Measurements from ENCODE around the gene CDC42BPB.

Gene CDC42BPB

DNA sequence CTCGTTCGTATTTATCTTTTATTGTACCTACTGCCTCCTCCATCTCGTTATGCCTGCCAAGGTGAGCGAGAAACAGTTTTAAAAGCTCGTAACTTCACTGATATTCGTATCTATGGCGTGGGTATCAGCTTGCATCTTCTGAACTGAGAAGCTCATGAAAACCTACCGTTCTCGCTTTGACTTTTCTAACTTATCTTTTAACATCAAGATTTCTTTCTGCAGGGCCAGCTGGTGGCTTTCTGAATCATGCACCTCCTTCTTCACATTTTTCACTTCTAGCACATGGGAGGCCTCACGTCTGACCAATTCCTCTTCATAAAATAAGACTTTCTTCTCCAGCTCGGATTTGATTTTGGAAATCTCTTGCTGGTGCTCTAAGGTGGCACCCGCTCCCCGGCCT, 89.0 kb downstream of the CDC42BPB start:
- no peak for DNase-seq (ENCODE audit: low spot score)
- Mint-ChIP-seq H3K4me3 (no peak overlapping the region), H3K27me3 (ENCODE audit: low read depth) (no peaks in the 10 kb centered on the region), H3K27ac (no peak overlapping the region), H3K4me1 (ENCODE audit: low read depth) (no peaks in the 10 kb centered on the region), H3K36me3 (ENCODE audit: low read depth) (no peaks in the 10 kb centered on the region), H3K9me3 (no peaks in the 10 kb centered on the region)

DNA sequence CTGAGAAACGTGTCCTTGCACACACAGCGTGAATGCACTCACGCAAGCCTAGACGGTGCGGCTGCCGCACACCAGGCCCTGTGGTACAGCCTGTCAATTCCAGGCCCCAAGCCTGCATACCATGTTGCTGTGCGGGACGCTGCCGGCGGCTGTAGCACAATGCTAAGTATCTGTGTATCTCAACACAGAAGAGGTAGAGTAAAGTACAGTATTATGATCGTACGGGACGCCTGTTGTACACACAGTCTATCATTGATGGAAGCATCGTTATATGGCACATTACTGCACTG, 89.9 kb downstream of the CDC42BPB start:
- no peaks in the 10 kb centered on the region for H3K9me3 Mint-ChIP-seq
- no peak overlapping the region for H3K4me3 Mint-ChIP-seq
- H3K27me3 Mint-ChIP-seq (ENCODE audit: low read depth), result no peaks in the 10 kb centered on the region
- H3K36me3 Mint-ChIP-seq (ENCODE audit: low read depth), result no peaks in the 10 kb centered on the region
- no peaks in the 10 kb centered on the region for H3K4me1 Mint-ChIP-seq (ENCODE audit: low read depth)
- DNase-seq (ENCODE audit: low spot score), result no peak
- H3K27ac Mint-ChIP-seq, result no peak overlapping the region

DNA sequence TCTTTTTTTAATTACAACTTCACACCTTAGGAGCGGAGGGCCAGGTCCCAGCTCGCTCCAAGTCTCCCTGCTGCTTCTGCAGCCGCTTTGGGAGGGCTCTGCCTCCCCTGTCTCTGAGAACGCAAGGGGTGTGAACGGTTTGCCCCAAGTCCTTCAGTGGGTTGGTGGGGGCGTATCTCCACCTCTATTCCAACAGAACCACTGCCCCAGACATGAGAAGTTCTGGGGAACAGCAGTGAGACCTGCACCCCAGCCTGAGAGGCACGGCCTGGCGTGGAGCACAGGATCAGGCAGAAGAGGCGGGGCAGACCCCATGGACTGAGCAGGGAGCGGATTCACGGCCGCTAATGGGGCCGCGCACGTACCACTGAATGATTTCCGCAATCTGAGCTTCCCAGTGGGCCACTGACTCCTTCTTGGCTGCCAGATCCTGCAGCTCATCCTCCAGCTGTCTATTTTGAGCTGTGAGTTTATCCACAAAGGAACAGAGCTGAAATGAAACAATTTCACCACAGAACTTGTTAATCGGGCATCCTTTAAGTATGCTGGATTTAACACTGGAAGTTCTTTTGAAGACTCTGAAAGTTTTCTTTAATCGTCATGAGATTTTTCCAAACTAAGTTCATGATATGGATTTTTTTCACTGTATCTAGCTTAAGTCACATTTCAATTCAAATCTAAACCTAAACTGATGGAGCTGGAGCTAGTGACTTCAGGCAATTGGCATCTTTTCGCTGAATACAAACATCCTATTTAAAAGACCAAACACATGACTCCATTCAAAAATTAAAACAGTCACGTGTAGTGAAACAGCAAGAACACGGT, 90.5 kb downstream of the CDC42BPB start:
- Mint-ChIP-seq H3K4me1 (ENCODE audit: low read depth) (no peaks in the 10 kb centered on the region), H3K27me3 (ENCODE audit: low read depth) (no peaks in the 10 kb centered on the region), H3K27ac (no peak overlapping the region), H3K36me3 (ENCODE audit: low read depth) (no peaks in the 10 kb centered on the region), H3K4me3 (no peak overlapping the region), H3K9me3 (no peaks in the 10 kb centered on the region)
- no peak for DNase-seq (ENCODE audit: low spot score)

DNA sequence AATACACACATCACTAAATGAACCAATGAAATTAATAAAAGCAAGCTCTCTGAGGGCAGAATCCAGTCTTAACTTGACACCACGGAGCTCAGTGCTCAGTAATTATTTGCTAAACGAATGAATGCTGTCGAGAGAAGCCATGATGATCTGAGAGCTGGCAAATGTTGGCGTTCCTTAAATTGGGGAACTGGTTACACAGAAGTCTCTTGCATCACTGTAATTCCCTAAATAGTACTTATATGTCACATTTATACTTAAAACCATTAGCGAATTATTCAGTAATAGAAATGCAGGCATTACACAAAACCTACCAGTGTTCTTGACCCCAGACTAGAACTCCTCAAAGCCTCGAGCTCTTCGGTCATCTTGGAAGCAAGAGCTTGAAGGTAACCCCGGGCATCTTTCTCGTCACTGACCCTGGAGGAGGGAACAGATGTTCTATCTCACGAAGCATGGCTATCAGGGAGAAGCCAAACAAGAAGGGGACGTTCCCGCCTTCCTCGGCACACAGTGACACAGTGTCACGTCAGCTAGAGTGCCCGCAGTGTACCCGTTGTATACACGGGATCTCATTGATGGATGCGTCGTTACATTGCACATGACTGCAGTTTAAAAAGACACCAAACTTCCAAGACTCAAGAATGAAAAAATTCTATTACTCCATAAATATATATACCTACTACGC, 91.2 kb downstream of the CDC42BPB start:
- Mint-ChIP-seq H3K27me3 (ENCODE audit: low read depth) (no peaks in the 10 kb centered on the region), H3K4me3 (no peak overlapping the region), H3K4me1 (ENCODE audit: low read depth) (no peaks in the 10 kb centered on the region), H3K9me3 (no peaks in the 10 kb centered on the region), H3K36me3 (ENCODE audit: low read depth) (no peaks in the 10 kb centered on the region), H3K27ac (no peak overlapping the region)
- DNase-seq (ENCODE audit: low spot score), result no peak

DNA sequence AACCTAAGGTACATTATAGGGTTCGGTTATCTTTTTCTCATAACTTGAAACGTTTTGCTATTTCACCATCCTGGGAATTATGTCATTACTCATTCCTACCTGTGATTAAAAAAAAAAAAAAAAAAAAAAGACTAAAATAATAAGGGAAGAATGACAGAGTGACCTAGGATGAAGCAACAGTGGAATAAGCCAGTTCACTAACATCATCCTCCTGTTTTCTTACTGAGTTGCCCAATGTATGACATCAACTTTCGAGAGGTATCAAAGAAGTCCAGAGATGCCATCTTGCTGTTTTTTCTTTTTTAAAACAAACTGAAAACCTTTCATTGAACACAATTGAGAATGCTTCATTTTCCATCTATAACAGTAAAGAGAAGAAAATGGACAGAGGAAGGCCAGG, 92.1 kb downstream of the CDC42BPB start:
- H3K36me3 Mint-ChIP-seq (ENCODE audit: low read depth), result no peaks in the 10 kb centered on the region
- DNase-seq (ENCODE audit: low spot score), result no peak
- H3K9me3 Mint-ChIP-seq, result no peaks in the 10 kb centered on the region
- no peaks in the 10 kb centered on the region for H3K4me1 Mint-ChIP-seq (ENCODE audit: low read depth)
- no peaks in the 10 kb centered on the region for H3K27me3 Mint-ChIP-seq (ENCODE audit: low read depth)
- no peak overlapping the region for H3K27ac Mint-ChIP-seq
- no peak overlapping the region for H3K4me3 Mint-ChIP-seq

DNA sequence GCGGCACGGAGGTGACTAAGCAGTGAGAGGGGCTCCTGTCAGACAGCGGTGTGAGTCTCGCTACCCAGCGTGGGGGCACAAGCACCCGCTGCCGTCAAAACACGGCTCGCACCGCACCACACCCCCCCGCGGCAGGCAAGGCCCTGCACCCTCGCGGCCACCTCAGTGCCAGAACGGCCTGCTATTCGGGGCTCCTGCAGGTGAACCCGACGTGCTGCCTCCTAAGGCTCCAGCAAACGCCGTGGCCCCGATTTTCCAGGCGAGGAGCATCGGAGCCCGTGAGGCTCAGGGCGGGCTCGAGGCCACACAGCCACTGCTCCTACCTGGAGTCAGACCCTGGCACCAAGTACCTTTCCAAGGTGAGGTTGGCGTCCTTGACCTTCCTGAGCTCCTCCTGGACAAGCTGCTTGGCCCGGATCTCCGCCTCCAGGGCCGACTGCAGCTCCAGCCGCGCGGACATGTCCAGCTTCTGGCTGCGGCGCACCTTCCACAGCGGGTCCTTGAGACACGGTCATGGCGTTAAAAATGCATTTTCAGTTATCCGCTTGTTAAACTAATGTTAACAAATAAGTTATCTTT, 93.1 kb downstream of the CDC42BPB start:
- Mint-ChIP-seq H3K27me3 (ENCODE audit: low read depth) (peaks cover 2% of the 10 kb centered on the region), H3K4me1 (ENCODE audit: low read depth) (no peaks in the 10 kb centered on the region), H3K9me3 (no peaks in the 10 kb centered on the region), H3K27ac (no peak overlapping the region), H3K36me3 (ENCODE audit: low read depth) (no peaks in the 10 kb centered on the region), H3K4me3 (no peak overlapping the region)
- DNase-seq (ENCODE audit: low spot score), result no peak

DNA sequence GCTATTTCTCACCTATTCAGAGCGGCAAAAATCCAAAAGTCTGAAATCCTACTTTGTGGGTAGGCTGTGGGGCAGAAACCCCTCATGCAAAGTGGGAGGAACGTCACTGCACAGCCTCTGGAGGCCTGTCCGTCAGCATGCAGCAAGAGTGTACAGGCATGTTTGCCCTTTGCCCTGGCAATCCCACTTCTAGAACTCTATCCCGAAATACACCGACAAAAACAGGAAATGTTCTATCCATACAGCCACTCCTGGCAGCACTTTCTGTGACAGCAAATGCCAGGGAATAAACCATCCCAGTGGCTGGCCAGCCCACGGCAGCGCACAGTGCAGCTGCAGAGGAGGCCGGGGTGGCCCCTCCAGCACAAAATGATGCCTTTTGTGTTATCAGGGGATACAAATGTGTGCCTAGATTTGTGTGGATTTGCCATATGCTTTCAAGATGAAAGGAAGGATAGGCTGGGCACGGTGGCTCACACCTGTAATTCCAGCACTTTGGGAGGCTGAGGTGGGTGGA, 95.2 kb downstream of the CDC42BPB start:
- no peaks in the 10 kb centered on the region for H3K9me3 Mint-ChIP-seq
- no peaks in the 10 kb centered on the region for H3K4me1 Mint-ChIP-seq (ENCODE audit: low read depth)
- H3K27ac Mint-ChIP-seq, result no peak overlapping the region
- DNase-seq (ENCODE audit: low spot score), result no peak
- peaks cover 2% of the 10 kb centered on the region for H3K27me3 Mint-ChIP-seq (ENCODE audit: low read depth)
- no peak overlapping the region for H3K4me3 Mint-ChIP-seq
- H3K36me3 Mint-ChIP-seq (ENCODE audit: low read depth), result no peaks in the 10 kb centered on the region

DNA sequence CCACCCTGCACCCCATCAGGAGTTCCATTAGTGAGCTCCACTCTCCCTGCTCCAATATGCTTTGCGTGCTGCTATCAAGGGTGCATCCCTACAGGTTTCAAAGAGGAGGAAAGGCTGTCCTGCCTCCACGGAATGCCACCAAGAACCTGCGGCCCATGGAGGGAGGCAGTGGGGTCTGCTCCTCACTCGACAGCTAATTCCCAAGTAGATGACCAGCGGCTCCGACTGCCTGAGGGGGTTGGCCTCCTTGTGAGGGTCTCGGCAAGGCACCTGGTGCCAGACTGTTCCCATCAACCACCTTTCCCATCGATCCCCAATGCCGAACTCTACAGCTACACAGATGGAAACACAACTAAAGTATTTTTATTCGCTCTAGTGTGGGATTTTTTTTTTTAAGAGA, 98.9 kb downstream of the CDC42BPB start:
- no peak for DNase-seq (ENCODE audit: low spot score)
- H3K36me3 Mint-ChIP-seq (ENCODE audit: low read depth), result no peaks in the 10 kb centered on the region
- H3K27ac Mint-ChIP-seq, result no peak overlapping the region
- H3K4me3 Mint-ChIP-seq, result no peak overlapping the region
- no peaks in the 10 kb centered on the region for H3K9me3 Mint-ChIP-seq
- H3K27me3 Mint-ChIP-seq (ENCODE audit: low read depth), result peaks cover 2% of the 10 kb centered on the region
- no peaks in the 10 kb centered on the region for H3K4me1 Mint-ChIP-seq (ENCODE audit: low read depth)

DNA sequence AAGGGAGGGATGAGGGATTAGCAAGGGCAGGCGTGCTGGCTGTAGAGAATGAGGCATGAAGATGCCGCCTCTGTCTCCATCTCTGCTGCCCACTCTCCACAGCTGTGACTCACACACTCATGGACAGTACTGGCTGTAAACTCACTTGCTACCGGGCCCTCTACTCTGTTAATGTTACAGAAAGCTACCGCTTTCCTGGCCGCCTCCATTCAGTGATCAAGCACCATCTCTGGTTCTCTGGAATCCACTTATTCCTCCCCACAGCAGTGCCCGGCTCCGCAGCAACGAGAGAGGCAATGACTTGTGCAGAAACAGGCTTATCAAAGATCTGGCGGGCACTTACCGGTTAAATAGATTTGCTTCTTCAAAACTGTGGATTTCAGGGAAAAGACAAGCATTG, 100.1 kb downstream of the CDC42BPB start:
- no peak overlapping the region for H3K4me3 Mint-ChIP-seq
- no peak overlapping the region for H3K27ac Mint-ChIP-seq
- H3K4me1 Mint-ChIP-seq (ENCODE audit: low read depth), result no peaks in the 10 kb centered on the region
- no peaks in the 10 kb centered on the region for H3K9me3 Mint-ChIP-seq
- no peaks in the 10 kb centered on the region for H3K36me3 Mint-ChIP-seq (ENCODE audit: low read depth)
- peaks cover 2% of the 10 kb centered on the region for H3K27me3 Mint-ChIP-seq (ENCODE audit: low read depth)
- DNase-seq (ENCODE audit: low spot score), result no peak

DNA sequence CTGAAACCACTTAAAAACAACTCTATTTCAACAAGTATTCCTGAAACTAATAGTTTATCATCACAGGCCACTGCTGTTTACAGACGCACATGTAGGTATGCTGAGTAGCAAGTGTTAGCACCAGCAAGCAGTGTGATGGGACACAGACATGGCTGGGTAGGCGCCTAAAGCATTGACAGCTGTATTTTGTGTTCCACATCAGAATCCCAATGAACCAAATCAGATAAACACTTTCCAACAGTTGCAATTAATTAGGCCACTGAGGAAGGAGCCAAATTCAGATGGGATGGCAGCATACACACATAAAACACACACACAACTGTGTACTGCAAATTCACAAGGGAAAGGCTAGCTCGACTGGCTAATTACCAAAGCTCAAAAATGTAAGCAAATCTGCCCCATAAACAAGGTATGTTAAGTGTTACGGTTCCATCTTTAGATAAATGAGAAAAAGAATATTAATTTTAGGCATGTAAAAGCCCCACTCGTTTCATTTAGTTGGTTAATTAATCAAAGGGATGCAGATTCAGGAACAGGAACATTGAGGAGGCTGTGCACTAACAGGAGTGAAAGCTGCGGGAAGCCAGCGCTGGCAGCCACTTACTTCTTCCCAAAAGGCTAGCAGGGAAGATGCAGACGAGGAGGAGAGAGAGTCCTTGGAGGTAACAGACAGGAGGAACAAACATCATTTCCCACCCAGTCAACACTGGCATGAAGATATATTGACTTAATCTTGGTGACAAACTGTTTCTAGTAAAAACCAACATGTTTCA, 101.5 kb downstream of the CDC42BPB start:
- H3K4me3 Mint-ChIP-seq, result no peak overlapping the region
- H3K4me1 Mint-ChIP-seq (ENCODE audit: low read depth), result no peaks in the 10 kb centered on the region
- H3K36me3 Mint-ChIP-seq (ENCODE audit: low read depth), result no peaks in the 10 kb centered on the region
- H3K27me3 Mint-ChIP-seq (ENCODE audit: low read depth), result peaks cover 2% of the 10 kb centered on the region
- H3K27ac Mint-ChIP-seq, result no peak overlapping the region
- DNase-seq (ENCODE audit: low spot score), result no peak
- H3K9me3 Mint-ChIP-seq, result no peaks in the 10 kb centered on the region

DNA sequence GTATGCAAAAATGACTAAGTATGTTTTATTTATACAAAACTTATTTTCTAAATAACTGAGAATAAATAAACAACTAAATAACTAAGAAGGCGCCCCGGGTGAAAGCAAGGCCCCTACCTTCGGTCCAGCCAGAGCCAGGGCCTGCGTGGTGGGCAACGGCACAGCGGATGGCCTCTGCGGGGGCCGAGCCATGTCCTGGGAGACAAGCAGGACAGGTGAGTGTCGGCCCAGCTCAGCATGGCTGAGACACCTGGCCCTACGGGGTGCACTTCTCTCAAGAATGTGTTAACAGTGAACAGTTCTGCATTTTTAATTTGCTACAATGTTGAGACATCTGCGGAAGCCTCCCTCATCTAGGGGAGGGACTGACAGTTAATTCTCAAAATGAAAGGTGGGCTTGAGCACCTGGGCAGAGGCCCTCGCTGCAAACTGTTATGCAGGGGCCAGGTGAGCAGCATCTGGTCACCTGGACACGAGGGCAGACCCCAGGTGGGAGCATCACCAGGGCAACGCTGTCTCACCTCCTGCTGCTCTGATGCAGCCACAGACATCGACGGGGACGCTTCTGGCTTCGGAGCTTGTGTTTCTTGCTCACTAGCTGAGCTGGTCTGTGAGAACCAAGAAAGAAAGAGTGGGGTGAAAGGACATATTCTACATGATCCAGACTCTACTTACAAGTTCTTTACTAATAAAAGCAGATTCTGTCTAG, 103.1 kb downstream of the CDC42BPB start:
- Mint-ChIP-seq H3K36me3 (ENCODE audit: low read depth) (no peaks in the 10 kb centered on the region), H3K27me3 (ENCODE audit: low read depth) (no peaks in the 10 kb centered on the region), H3K4me1 (ENCODE audit: low read depth) (peaks cover 4% of the 10 kb centered on the region), H3K4me3 (no peak overlapping the region), H3K9me3 (no peaks in the 10 kb centered on the region), H3K27ac (no peak overlapping the region)
- no peak for DNase-seq (ENCODE audit: low spot score)

DNA sequence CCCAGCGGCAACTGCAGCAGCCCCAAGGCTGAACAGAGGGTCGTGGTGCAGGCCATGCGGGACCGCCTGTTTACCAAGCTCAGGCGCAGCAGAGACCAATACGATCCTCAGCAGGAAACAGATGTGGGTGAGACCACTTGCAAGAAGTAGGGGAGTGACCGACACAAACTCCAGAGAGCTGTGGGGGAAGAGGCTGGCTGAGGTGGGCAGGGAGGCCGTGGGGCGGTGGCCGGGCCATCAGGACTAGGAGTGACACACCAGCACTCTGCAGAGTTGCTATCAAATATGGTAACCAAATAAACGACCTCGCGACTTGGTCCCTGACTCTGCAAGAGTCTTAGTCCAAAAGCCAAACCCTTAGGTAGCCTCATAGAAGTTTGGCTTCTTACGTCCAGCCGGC, 104.2 kb downstream of the CDC42BPB start:
- Mint-ChIP-seq H3K36me3 (ENCODE audit: low read depth) (no peaks in the 10 kb centered on the region), H3K4me1 (ENCODE audit: low read depth) (peaks cover 10% of the 10 kb centered on the region), H3K27ac (no peak overlapping the region), H3K9me3 (no peaks in the 10 kb centered on the region), H3K4me3 (no peak overlapping the region), H3K27me3 (ENCODE audit: low read depth) (no peaks in the 10 kb centered on the region)
- no peak for DNase-seq (ENCODE audit: low spot score)

DNA sequence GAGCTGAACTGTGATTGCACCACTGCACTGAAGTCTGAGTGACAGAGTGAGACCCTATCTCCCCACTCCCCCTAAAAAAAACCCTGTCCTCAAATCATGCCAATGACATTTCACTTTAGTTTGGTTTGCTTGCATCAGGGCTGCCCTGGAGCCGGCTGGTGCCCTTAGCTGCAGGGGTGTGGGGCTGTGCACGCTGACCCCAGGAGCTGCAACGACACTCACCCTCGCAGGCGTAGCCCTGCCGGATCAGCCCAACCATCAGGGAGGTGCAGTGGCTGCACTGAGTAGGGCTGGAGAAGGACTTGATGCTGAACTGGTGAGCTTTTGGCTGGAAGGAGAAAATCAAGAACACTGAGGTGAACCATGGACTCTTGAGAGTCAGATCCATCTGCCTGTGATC, 105.1 kb downstream of the CDC42BPB start:
- peaks cover 10% of the 10 kb centered on the region for H3K4me1 Mint-ChIP-seq (ENCODE audit: low read depth)
- H3K27me3 Mint-ChIP-seq (ENCODE audit: low read depth), result no peaks in the 10 kb centered on the region
- H3K4me3 Mint-ChIP-seq, result no peak overlapping the region
- no peaks in the 10 kb centered on the region for H3K9me3 Mint-ChIP-seq
- no peak for DNase-seq (ENCODE audit: low spot score)
- H3K27ac Mint-ChIP-seq, result no peak overlapping the region
- H3K36me3 Mint-ChIP-seq (ENCODE audit: low read depth), result no peaks in the 10 kb centered on the region

All from T-helper 2 cell treated with Interferon-gamma antibody and Interleukin-4, amounts not matched to agents 5 μg/mL and 100 μg/mL, for 36 hours (primary cell).